Aorta (tissue), 5 donors: Measurements from ENCODE around the gene FFAR3. TPM values are rescaled to one million over a fixed set of nuclear protein-coding genes. Genes with fewer than 3 reads are reported as not detected.
A peak's percentile ranks its signal among the peaks of the same experiment; 100 is the strongest.

Source experiments
- ATAC-seq: fragments of 200-7000 bp; cut with Tn5 transposase; one replicate; pipeline ENCODE4 v1.9.1; 2022; ENCODE audit warnings: moderate library complexity; ENCODE audit not compliant: low FRiP score
- DNase-seq, 2 donors: peaks; one replicate each; pipeline ENCODE4 v3.0.0-alpha.2; 2020
- H3K27ac ChIP-seq, 2 donors: one replicate each; pipeline ENCODE4 v1.5.1; 2013; ENCODE audit warnings: low read length in 2 of 2, mild to moderate bottlenecking in 2 of 2, moderate library complexity in 2 of 2, control low read depth in 1 of 2, inconsistent platforms in 1 of 2, low read depth in 1 of 2
- H3K27me3 ChIP-seq, 2 donors: one replicate each; pipeline ENCODE4 v1.6.1; 2013; ENCODE audit warnings: control low read depth in 1 of 2, low read length in 1 of 2, mild to moderate bottlenecking in 1 of 2, moderate library complexity in 1 of 2; ENCODE audit not compliant: insufficient read depth in 2 of 2, control insufficient read depth in 1 of 2
- H3K36me3 ChIP-seq, 2 donors: one replicate each; pipeline ENCODE4 v1.6.1; 2013; ENCODE audit warnings: control low read depth in 1 of 2, low read length in 1 of 2, mild to moderate bottlenecking in 1 of 2; ENCODE audit not compliant: insufficient read depth in 2 of 2, control insufficient read depth in 1 of 2
- H3K4me1 ChIP-seq, 2 donors: one replicate each; pipeline ENCODE4 v1.6.1; 2013; ENCODE audit warnings: low read length in 2 of 2, control low read depth in 1 of 2, mild to moderate bottlenecking in 1 of 2, moderate library complexity in 1 of 2; ENCODE audit not compliant: insufficient read depth in 2 of 2, control insufficient read depth in 1 of 2
- H3K4me3 ChIP-seq, 2 donors: one replicate each; pipeline ENCODE4 v1.5.1; 2013; ENCODE audit warnings: low read length in 2 of 2, control low read depth in 1 of 2, mild to moderate bottlenecking in 1 of 2
- H3K9me3 ChIP-seq: one replicate; pipeline ENCODE4 v1.6.1; 2013; ENCODE audit warnings: mild to moderate bottlenecking, low read length; ENCODE audit not compliant: control insufficient read depth
- WGBS, 2 donors: extraction: QIAGEN DNeasy Blood & Tissue Kit; methylation state at CpG; one replicate each; pipeline ENCODE4 v1.1.7; 2013; 5-methylcytosine and 5-hydroxymethylcytosine counted together
- intact Hi-C, 2 donors: fragments of 100-400 bp; cut with DNase I; formaldehyde crosslinking; loops; one replicate each; pipeline versions ENCODE4 v1.14.2 to v1.15.0; 2022
- polyA plus RNA-seq, 2 donors: library from polyadenylated mRNA; stranded (reverse); fragments of 200-250 nt; gene quantifications; one replicate each; pipeline ENCODE4 v1.2.3, GENCODE V29; 2013
- total RNA-seq, 2 donors: library from RNA; stranded (reverse); fragmentation: NEBNext Ultra II Directional; extraction: Animal tissue kit (Norgen Biotek cat#: 25700); gene quantifications; one replicate each; pipeline ENCODE4 v1.2.1, GENCODE V29; 2021
- donor health status: healthy with polysubstance abuse.
- donor health status: Bipolar disorder and iron deficiency.
- donor health status: DM: no; HTN: no; CAD: no.
- donor health status: DM: no; HTN: no; CAD: no.
- donor health status: DM: yes; HTN: yes; CAD: no.

The FFAR3 gene
- total and polyA plus RNA-seq, 4 donors: 0.32 to 0.39 TPM; not detected in 2

- Histone ChIP-seq H3K27ac (no peak overlapping the region), H3K36me3 (no peaks in the 10 kb centered on the region), H3K4me1 (no peaks in the 10 kb centered on the region), H3K9me3 (no peaks in the 10 kb centered on the region), H3K27me3 (no peaks in the 10 kb centered on the region), H3K4me3 (no peak overlapping the region)
- no peak for ATAC-seq
- WGBS, 2 donors: 41% methylated on average over 5 of the region's 5 CpGs; no CpG with 5 or more reads in 1 of the 2 donors
- intact Hi-C loops: no loop called here
- no peak for DNase-seq
Measured at GRCh38 chr19:35360880-35361420, 2.7 kb downstream of the FFAR3 start.

GRCh38 chr19:35362261-35363000 is 4.2 kb downstream of the FFAR3 start:
- no peak for ATAC-seq
- no peak for DNase-seq
- H3K4me3 ChIP-seq: no peak overlapping the region
- H3K27ac ChIP-seq: no peak overlapping the region
- WGBS, 2 donors: 78% methylated on average over 14 of the region's 14 CpGs; no CpG with 5 or more reads in 1 of the 2 donors
- intact Hi-C loops: no loop called here
- no peaks in the 10 kb centered on the region for H3K4me1 ChIP-seq
- no peaks in the 10 kb centered on the region for H3K36me3 ChIP-seq
- no peaks in the 10 kb centered on the region for H3K9me3 ChIP-seq
- H3K27me3 ChIP-seq: no peaks in the 10 kb centered on the region

GRCh38 chr19:35363001-35363590 is 4.8 kb downstream of the FFAR3 start:
- no peaks in the 10 kb centered on the region for H3K27me3 ChIP-seq
- H3K9me3 ChIP-seq: no peaks in the 10 kb centered on the region
- H3K4me1 ChIP-seq: no peaks in the 10 kb centered on the region
- ATAC-seq: peak; percentile 24
- no peak overlapping the region for H3K27ac ChIP-seq
- no peak for DNase-seq
- WGBS, 2 donors: 71% methylated on average over 11 of the region's 11 CpGs; no CpG with 5 or more reads in 1 of the 2 donors
- H3K4me3 ChIP-seq: no peak overlapping the region
- intact Hi-C loops: no loop called here
- no peaks in the 10 kb centered on the region for H3K36me3 ChIP-seq

GRCh38 chr19:35363711-35364425 is 5.6 kb downstream of the FFAR3 start:
- Histone ChIP-seq H3K36me3 (no peaks in the 10 kb centered on the region), H3K4me1 (no peaks in the 10 kb centered on the region), H3K9me3 (no peaks in the 10 kb centered on the region), H3K27ac (no peak overlapping the region), H3K4me3 (no peak overlapping the region), H3K27me3 (no peaks in the 10 kb centered on the region)
- intact Hi-C loops: no loop called here
- ATAC-seq (no peak), DNase-seq (no peak)
- 78% methylated on average over 19 of the region's 19 CpGs; no CpG with 5 or more reads in 1 of the 2 donors for WGBS, 2 donors

GRCh38 chr19:35365303-35365702 is 7.0 kb downstream of the FFAR3 start:
- intact Hi-C loops: no loop called here
- no peak for DNase-seq
- H3K4me1 ChIP-seq: no peaks in the 10 kb centered on the region
- no peak overlapping the region for H3K4me3 ChIP-seq
- no peak overlapping the region for H3K27ac ChIP-seq
- WGBS, 2 donors: 89% methylated on average over 4 of the region's 4 CpGs; no CpG with 5 or more reads in 1 of the 2 donors
- no peak for ATAC-seq
- no peaks in the 10 kb centered on the region for H3K27me3 ChIP-seq
- H3K36me3 ChIP-seq: no peaks in the 10 kb centered on the region
- H3K9me3 ChIP-seq: no peaks in the 10 kb centered on the region

GRCh38 chr19:35368378-35368777 is 10.1 kb downstream of the FFAR3 start:
- WGBS, 2 donors: 62% methylated on average over 1 of the region's 1 CpG; no CpG with 5 or more reads in 1 of the 2 donors
- Histone ChIP-seq H3K36me3 (no peaks in the 10 kb centered on the region), H3K9me3 (no peaks in the 10 kb centered on the region), H3K4me3 (no peak overlapping the region), H3K27me3 (no peaks in the 10 kb centered on the region), H3K4me1 (no peaks in the 10 kb centered on the region), H3K27ac (no peak overlapping the region)
- DNase-seq (no peak), ATAC-seq (no peak)
- intact Hi-C loops: no loop called here

GRCh38 chr19:35369522-35369921 is 11.3 kb downstream of the FFAR3 start:
- intact Hi-C loops: no loop called here
- no peak overlapping the region for H3K27ac ChIP-seq

GRCh38 chr19:35370722-35371121 is 12.5 kb downstream of the FFAR3 start, which contains the start of gene GPR42:
TSS of gene GPR42 (plus strand) at chr19:35371068. CDS start at chr19:35371360, 292 bp downstream.
- Histone ChIP-seq H3K27ac (no peak within 1 kb of the TSS), H3K27me3 (no peaks in the 10 kb centered on the region), H3K9me3 (no peaks in the 10 kb centered on the region), H3K4me3 (no peak within 1 kb of the TSS), H3K36me3 (no peaks in the 10 kb centered on the region), H3K4me1 (no peaks in the 10 kb centered on the region)
- intact Hi-C loops: no loop called here
- DNase-seq: no peak
- no peak for ATAC-seq
- 75% methylated on average over 8 of the region's 8 CpGs; no CpG with 5 or more reads in 1 of the 2 donors for WGBS, 2 donors

More at GRCh38 chr19:35369522-35369921, 11.3 kb downstream of the FFAR3 start:
- Histone ChIP-seq H3K4me3 (no peak overlapping the region), H3K9me3 (no peaks in the 10 kb centered on the region), H3K36me3 (no peaks in the 10 kb centered on the region), H3K4me1 (no peaks in the 10 kb centered on the region), H3K27me3 (no peaks in the 10 kb centered on the region)
- DNase-seq (no peak), ATAC-seq (no peak)
